PC-9 (cell line): ENCODE measurements around the gene HS6ST1.

Source experiments
- EZH2 ChIP-seq: fragments of 200-600 bp; sonication (generic); IDR thresholded peaks from 2 replicates; pipeline ENCODE4 v1.8.0; 2017; ENCODE audit warnings: antibody characterized with exemption, low read depth
- TF ChIP-seq, protein P1 (sequence below): fragments of 200-600 bp; sonication (generic); conservative IDR thresholded peaks from 2 replicates; pipeline ENCODE4 v1.6.1; 2017; ENCODE audit warnings: mixed run types, antibody characterized with exemption, mild to moderate bottlenecking, moderate library complexity

- TF ChIP-seq, protein P1, sequence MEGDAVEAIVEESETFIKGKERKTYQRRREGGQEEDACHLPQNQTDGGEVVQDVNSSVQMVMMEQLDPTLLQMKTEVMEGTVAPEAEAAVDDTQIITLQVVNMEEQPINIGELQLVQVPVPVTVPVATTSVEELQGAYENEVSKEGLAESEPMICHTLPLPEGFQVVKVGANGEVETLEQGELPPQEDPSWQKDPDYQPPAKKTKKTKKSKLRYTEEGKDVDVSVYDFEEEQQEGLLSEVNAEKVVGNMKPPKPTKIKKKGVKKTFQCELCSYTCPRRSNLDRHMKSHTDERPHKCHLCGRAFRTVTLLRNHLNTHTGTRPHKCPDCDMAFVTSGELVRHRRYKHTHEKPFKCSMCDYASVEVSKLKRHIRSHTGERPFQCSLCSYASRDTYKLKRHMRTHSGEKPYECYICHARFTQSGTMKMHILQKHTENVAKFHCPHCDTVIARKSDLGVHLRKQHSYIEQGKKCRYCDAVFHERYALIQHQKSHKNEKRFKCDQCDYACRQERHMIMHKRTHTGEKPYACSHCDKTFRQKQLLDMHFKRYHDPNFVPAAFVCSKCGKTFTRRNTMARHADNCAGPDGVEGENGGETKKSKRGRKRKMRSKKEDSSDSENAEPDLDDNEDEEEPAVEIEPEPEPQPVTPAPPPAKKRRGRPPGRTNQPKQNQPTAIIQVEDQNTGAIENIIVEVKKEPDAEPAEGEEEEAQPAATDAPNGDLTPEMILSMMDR: no peak
- no peak for TF ChIP-seq EZH2
Observed at GRCh38 chr2:128319631-128320191, 1.0 kb upstream of the HS6ST1 start.
